IMR-90 (cell line): ENCODE measurements around the gene VSIG10L2. TPM values are rescaled to one million over a fixed set of nuclear protein-coding genes. Genes with fewer than 3 reads are reported as not detected.

Source experiments
- ATAC-seq: fragments of 200-7000 bp; cut with Tn5 transposase; 2 replicates; pipeline ENCODE4 v1.9.1; 2020; ENCODE audit warnings: low read depth, mild to moderate bottlenecking, moderate library complexity
- BruUV-seq: library from RNA; stranded (reverse); fragments of 400-500 nt; replicated peaks from 2 replicates; lab custom pipeline; 2021; lab: Mats Ljungman, UMichigan
- CTCF ChIA-PET: fragments of 300-600 bp; formaldehyde crosslinking; extraction: SDS; loops from one replicate; lab custom pipeline; 2021; ENCODE audit warnings: antibody characterized with exemption; lab: Yijun Ruan, JAX
- POLR2A ChIA-PET: fragments of 300-600 bp; sonication (Branson Sonifier 250); formaldehyde crosslinking; loops from one replicate; lab custom pipeline; 2022; ENCODE audit warnings: antibody characterized with exemption; ENCODE audit not compliant: unreplicated experiment; lab: Charles Lee
- DNase-seq: peaks from one replicate; pipeline ENCODE4 v3.0.0; 2013
- H2AFZ ChIP-seq: replicated peaks from 2 replicates; pipeline ENCODE3; 2013; ENCODE audit warnings: low read length, mild to moderate bottlenecking; ENCODE audit not compliant: poor library complexity
- H2AK5ac ChIP-seq: 2 replicates; pipeline ENCODE4 v1.6.1; 2013; ENCODE audit warnings: low read depth, low read length, inconsistent platforms
- H2AK9ac ChIP-seq: replicated peaks from 2 replicates; pipeline ENCODE3; 2013; ENCODE audit warnings: mild to moderate bottlenecking, low read depth, low read length, moderate library complexity; ENCODE audit not compliant: poor library complexity
- H2BK120ac ChIP-seq: 2 replicates; pipeline ENCODE4 v1.6.1; 2013; ENCODE audit warnings: low read depth, low read length, inconsistent platforms
- H2BK15ac ChIP-seq: 3 replicates; pipeline ENCODE4 v1.6.1; 2013; ENCODE audit warnings: low read depth, low read length, inconsistent platforms
- H2BK20ac ChIP-seq: 2 replicates; pipeline ENCODE4 v1.6.1; 2013; ENCODE audit warnings: low read depth, mild to moderate bottlenecking, inconsistent platforms, low read length, moderate library complexity
- H2BK5ac ChIP-seq: 2 replicates; pipeline ENCODE4 v1.6.1; 2013; ENCODE audit warnings: mild to moderate bottlenecking, low read depth, low read length, inconsistent platforms; ENCODE audit not compliant: poor library complexity, severe bottlenecking
- H3K14ac ChIP-seq: replicated peaks from 2 replicates; pipeline ENCODE4 v1.6.1; 2013; ENCODE audit warnings: low read depth, low read length, inconsistent platforms
- H3K18ac ChIP-seq: 2 replicates; pipeline ENCODE4 v1.6.1; 2013; ENCODE audit warnings: low read depth, low read length, control low read depth
- H3K23ac ChIP-seq: 2 replicates; pipeline ENCODE4 v1.6.1; 2013; ENCODE audit warnings: low read depth, low read length, inconsistent platforms
- H3K27ac ChIP-seq: 2 replicates; pipeline ENCODE4 v1.5.1; 2013; ENCODE audit warnings: mild to moderate bottlenecking, control low read depth, low read length; ENCODE audit not compliant: insufficient read depth
- H3K27me3 ChIP-seq: 2 replicates; pipeline ENCODE4 v1.6.1; 2013; ENCODE audit warnings: low read length; ENCODE audit not compliant: control insufficient read depth, insufficient read depth
- H3K36me3 ChIP-seq: 2 replicates; pipeline ENCODE4 v1.6.1; 2013; ENCODE audit warnings: low read length, mixed read lengths; ENCODE audit not compliant: control insufficient read depth, insufficient read depth
- H3K4ac ChIP-seq: 2 replicates; pipeline ENCODE4 v1.6.1; 2013; ENCODE audit warnings: low read depth, low read length, inconsistent platforms
- H3K4me1 ChIP-seq: 2 replicates; pipeline ENCODE4 v1.6.1; 2013; ENCODE audit warnings: low read length, mixed read lengths; ENCODE audit not compliant: control insufficient read depth, insufficient read depth
- H3K4me2 ChIP-seq: 2 replicates; pipeline ENCODE4 v1.6.1; 2013; ENCODE audit warnings: low read depth, mild to moderate bottlenecking, control low read depth, low read length, moderate library complexity
- H3K4me3 ChIP-seq: 2 replicates; pipeline ENCODE4 v1.5.1; 2013; ENCODE audit warnings: low read depth, mild to moderate bottlenecking, control low read depth, low read length, moderate library complexity; ENCODE audit not compliant: insufficient read depth
- H3K56ac ChIP-seq: 2 replicates; pipeline ENCODE4 v1.6.1; 2013; ENCODE audit warnings: low read length, inconsistent platforms; ENCODE audit not compliant: insufficient read depth; ENCODE audit errors: extremely low read depth
- H3K79me1 ChIP-seq, 2 experiments: 2 replicates each; pipeline ENCODE4 v1.6.1; 2013; ENCODE audit warnings: low read length in 2 of 2, inconsistent platforms in 1 of 2, low read depth in 1 of 2
- H3K9ac ChIP-seq: 2 replicates; pipeline ENCODE4 v1.6.1; 2013; ENCODE audit warnings: low read depth, low read length, control low read depth
- H3K9me1 ChIP-seq: 2 replicates; pipeline ENCODE4 v1.6.1; 2013; ENCODE audit warnings: low read length, inconsistent platforms; ENCODE audit not compliant: insufficient read depth
- H3K9me3 ChIP-seq: 2 replicates; pipeline ENCODE4 v1.6.1; 2013; ENCODE audit warnings: low read length; ENCODE audit not compliant: control insufficient read depth, insufficient read depth
- H4K20me1 ChIP-seq: 2 replicates; pipeline ENCODE4 v1.6.1; 2013; ENCODE audit warnings: low read length, inconsistent platforms; ENCODE audit not compliant: insufficient read depth
- H4K5ac ChIP-seq: 2 replicates; pipeline ENCODE4 v1.6.1; 2013; ENCODE audit warnings: mild to moderate bottlenecking, low read depth, low read length, control low read depth
- H4K8ac ChIP-seq, 2 experiments: 2 replicates each; pipeline ENCODE4 v1.6.1; 2013; ENCODE audit warnings: low read depth in 2 of 2, low read length in 2 of 2, control low read depth in 1 of 2, inconsistent platforms in 1 of 2
- H4K91ac ChIP-seq: 2 replicates; pipeline ENCODE4 v1.6.1; 2013; ENCODE audit warnings: low read depth, low read length, inconsistent platforms; ENCODE audit not compliant: insufficient read depth
- BHLHE40 ChIP-seq: fragments of 150-350 bp; IDR thresholded peaks from 2 replicates; pipeline ENCODE4 v1.6.1; 2016; ENCODE audit warnings: mild to moderate bottlenecking, low read depth, low read length
- CEBPB ChIP-seq: IDR thresholded peaks from 2 replicates; pipeline ENCODE4 v1.6.1; 2012; ENCODE audit warnings: low read depth, low read length, improper control_type of control experiment
- CHD1 ChIP-seq: IDR thresholded peaks from 2 replicates; pipeline ENCODE4 v1.6.1; 2012; ENCODE audit warnings: low read depth, low read length, improper control_type of control experiment
- FOS ChIP-seq: fragments of 150-350 bp; IDR thresholded peaks from 2 replicates; pipeline ENCODE4 v1.6.1; 2016; ENCODE audit warnings: low read depth, low read length
- MAFK ChIP-seq: IDR thresholded peaks from 2 replicates; pipeline ENCODE4 v1.6.1; 2012; ENCODE audit warnings: low read depth, low read length, improper control_type of control experiment
- MAZ ChIP-seq: IDR thresholded peaks from 2 replicates; pipeline ENCODE4 v1.6.1; 2012; ENCODE audit warnings: low read depth, mild to moderate bottlenecking, low read length, improper control_type of control experiment, moderate library complexity, borderline replicate concordance
- MXI1 ChIP-seq: IDR thresholded peaks from 2 replicates; pipeline ENCODE4 v1.6.1; 2012; ENCODE audit warnings: low read depth, mild to moderate bottlenecking, low read length, moderate library complexity, borderline replicate concordance
- NFE2L2 ChIP-seq: fragments of 150-350 bp; IDR thresholded peaks from 2 replicates; pipeline ENCODE4 v1.6.1; 2016; ENCODE audit warnings: low read depth, mild to moderate bottlenecking, low read length
- POLR2A ChIP-seq: IDR thresholded peaks from 2 replicates; pipeline ENCODE4 v1.6.1; 2012; ENCODE audit warnings: mild to moderate bottlenecking, low read depth, low read length
- RAD21 ChIP-seq: IDR thresholded peaks from 2 replicates; pipeline ENCODE4 v1.6.1; 2012; ENCODE audit warnings: low read length, improper control_type of control experiment
- RCOR1 ChIP-seq: IDR thresholded peaks from 2 replicates; pipeline ENCODE4 v1.6.1; 2012; ENCODE audit warnings: mild to moderate bottlenecking, low read length, improper control_type of control experiment; ENCODE audit not compliant: insufficient replicate concordance
- RFX5 ChIP-seq: IDR thresholded peaks from 2 replicates; pipeline ENCODE4 v1.8.0; 2012; ENCODE audit warnings: low read depth, mild to moderate bottlenecking, low read length, moderate library complexity
- SMC3 ChIP-seq: fragments of 150-350 bp; IDR thresholded peaks from 2 replicates; pipeline ENCODE4 v1.6.1; 2016; ENCODE audit warnings: low read depth, mild to moderate bottlenecking, antibody characterized with exemption, low read length, moderate library complexity
- USF2 ChIP-seq: fragments of 150-350 bp; IDR thresholded peaks from 2 replicates; pipeline ENCODE4 v1.6.1; 2017; ENCODE audit warnings: mild to moderate bottlenecking, antibody characterized with exemption, low read length, low read depth
- WGBS, 2 experiments: methylation state at CpG; one replicate each; pipeline versions ENCODE4 v1.1.5 to v1.1.7; 2013; ENCODE audit warnings: missing lambda C conversion rate in 2 of 2; ENCODE audit not compliant: insufficient read length in 1 of 2; ENCODE audit errors: extremely low coverage in 2 of 2; 5-methylcytosine and 5-hydroxymethylcytosine counted together
- dilution Hi-C: fragments of 300-500 bp; cut with HindIII; formaldehyde crosslinking; loops from one replicate; pipeline ENCODE4 v1.14.3; 2018; ENCODE audit warnings: low sequenced_read_pairs; ENCODE audit not compliant: unreplicated experiment
- in situ Hi-C: fragments of 300-500 bp; cut with MboI; formaldehyde crosslinking; loops from 3 replicates; pipeline ENCODE4 v1.14.3; 2019; ENCODE audit warnings: low sequenced_read_pairs, inconsistent platforms, mixed read lengths
- intact Hi-C: fragments of 100-400 bp; cut with micrococcal nuclease; formaldehyde crosslinking; loops from 2 replicates; pipeline ENCODE4 v1.10.0; 2022
- polyA plus RNA-seq, 3 experiments: library from polyadenylated mRNA; depleted of rRNA; stranded (reverse); fragments of >200 nt; gene quantifications; 2 replicates each; pipeline ENCODE4 v1.2.3, GENCODE V29; 2012; ENCODE audit warnings: low replicate concordance in 1 of 3
- total RNA-seq: library from RNA; depleted of rRNA; stranded (reverse); fragments of >200 nt; gene quantifications from 2 replicates; pipeline ENCODE4 v1.2.3, GENCODE V29; 2012
- TF ChIP-seq, protein P1 (sequence below): conservative IDR thresholded peaks from 2 replicates; pipeline ENCODE4 v1.5.1; 2012; ENCODE audit warnings: mild to moderate bottlenecking, low read depth, low read length, improper control_type of control experiment

Gene VSIG10L2
- total and polyA plus RNA-seq, 2 of the 4 experiments (the other 2 are of a cell fraction), result under 0.01 TPM; not detected in 1

GRCh38 chr11:125950696-125951651 lies 5.1 kb downstream of the VSIG10L2 start (continued):
- TF ChIP-seq CEBPB, result no peak

DNA sequence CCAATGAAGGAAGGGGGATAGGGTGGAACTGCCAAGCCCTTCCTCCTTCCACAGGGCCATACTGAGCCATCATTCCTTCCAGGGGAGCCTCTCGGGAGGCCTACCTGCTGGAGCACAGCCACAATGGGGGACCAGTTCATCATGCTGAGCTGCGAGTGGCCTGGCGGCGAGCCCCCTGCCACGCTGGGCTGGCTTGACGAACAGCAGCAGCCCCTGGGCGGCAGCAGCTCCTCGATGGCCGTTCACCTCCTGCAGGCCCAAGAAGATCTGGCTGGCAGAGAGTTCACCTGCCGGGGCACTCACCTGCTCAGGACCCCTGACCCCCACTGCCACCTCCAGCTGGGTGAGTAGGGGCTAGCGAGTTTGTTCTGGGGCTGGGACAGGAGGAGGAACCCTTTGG lies 5.9 kb downstream of the VSIG10L2 start:
- no TSS peak for BruUV-seq
- 10% methylated on average over 2 of the region's 11 CpGs; no CpG with 5 or more reads in 1 of the 2 experiments for WGBS, 2 experiments
- in situ Hi-C loops, result no loop called here

More for the DNA sequence above, 5.9 kb downstream of the VSIG10L2 start:
- Histone ChIP-seq H3K4me3 (no peak overlapping the region), H2BK5ac (no peak overlapping the region), H3K18ac (no peak overlapping the region), H2AFZ (no peak overlapping the region), H3K36me3 (no peaks in the 10 kb centered on the region), H3K27me3 (peaks cover 6% of the 10 kb centered on the region), H2AK9ac (no peak overlapping the region), H3K9ac (no peak overlapping the region), H4K91ac (no peak overlapping the region), H3K79me1 (no peaks in the 10 kb centered on the region), H3K9me3 (no peaks in the 10 kb centered on the region), H2BK15ac (no peak overlapping the region), H3K23ac (no peak overlapping the region), H4K5ac (no peak overlapping the region), H3K4me2 (no peak overlapping the region), H2BK20ac (no peak overlapping the region), H4K20me1 (no peaks in the 10 kb centered on the region), H2AK5ac (no peak overlapping the region), H4K8ac (no peak overlapping the region), H3K4ac (no peak overlapping the region), H2BK120ac (no peak overlapping the region), H3K27ac (no peak overlapping the region), H3K4me1 (no peaks in the 10 kb centered on the region), H3K56ac (no peak overlapping the region), H3K14ac (no peak overlapping the region), H3K9me1 (no peaks in the 10 kb centered on the region)
- ChIA-PET CTCF (no interaction called here), POLR2A (no interaction called here)
- DNase-seq, result no peak
- ATAC-seq, result no peak
- dilution Hi-C loops (no loop called here), intact Hi-C loops (no loop called here)
- TF ChIP-seq RAD21 (no peak), RFX5 (no peak), CEBPB (no peak), USF2 (no peak), NFE2L2 (no peak), RCOR1 (no peak), MAFK (no peak), BHLHE40 (no peak), POLR2A (no peak), MXI1 (no peak), SMC3 (no peak), FOS (no peak), CHD1 (no peak), MAZ (no peak)
- TF ChIP-seq, protein P1, sequence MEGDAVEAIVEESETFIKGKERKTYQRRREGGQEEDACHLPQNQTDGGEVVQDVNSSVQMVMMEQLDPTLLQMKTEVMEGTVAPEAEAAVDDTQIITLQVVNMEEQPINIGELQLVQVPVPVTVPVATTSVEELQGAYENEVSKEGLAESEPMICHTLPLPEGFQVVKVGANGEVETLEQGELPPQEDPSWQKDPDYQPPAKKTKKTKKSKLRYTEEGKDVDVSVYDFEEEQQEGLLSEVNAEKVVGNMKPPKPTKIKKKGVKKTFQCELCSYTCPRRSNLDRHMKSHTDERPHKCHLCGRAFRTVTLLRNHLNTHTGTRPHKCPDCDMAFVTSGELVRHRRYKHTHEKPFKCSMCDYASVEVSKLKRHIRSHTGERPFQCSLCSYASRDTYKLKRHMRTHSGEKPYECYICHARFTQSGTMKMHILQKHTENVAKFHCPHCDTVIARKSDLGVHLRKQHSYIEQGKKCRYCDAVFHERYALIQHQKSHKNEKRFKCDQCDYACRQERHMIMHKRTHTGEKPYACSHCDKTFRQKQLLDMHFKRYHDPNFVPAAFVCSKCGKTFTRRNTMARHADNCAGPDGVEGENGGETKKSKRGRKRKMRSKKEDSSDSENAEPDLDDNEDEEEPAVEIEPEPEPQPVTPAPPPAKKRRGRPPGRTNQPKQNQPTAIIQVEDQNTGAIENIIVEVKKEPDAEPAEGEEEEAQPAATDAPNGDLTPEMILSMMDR, result no peak
